ENCODE results near the gene ENOPH1.

- TF ChIP-seq, protein P1, sequence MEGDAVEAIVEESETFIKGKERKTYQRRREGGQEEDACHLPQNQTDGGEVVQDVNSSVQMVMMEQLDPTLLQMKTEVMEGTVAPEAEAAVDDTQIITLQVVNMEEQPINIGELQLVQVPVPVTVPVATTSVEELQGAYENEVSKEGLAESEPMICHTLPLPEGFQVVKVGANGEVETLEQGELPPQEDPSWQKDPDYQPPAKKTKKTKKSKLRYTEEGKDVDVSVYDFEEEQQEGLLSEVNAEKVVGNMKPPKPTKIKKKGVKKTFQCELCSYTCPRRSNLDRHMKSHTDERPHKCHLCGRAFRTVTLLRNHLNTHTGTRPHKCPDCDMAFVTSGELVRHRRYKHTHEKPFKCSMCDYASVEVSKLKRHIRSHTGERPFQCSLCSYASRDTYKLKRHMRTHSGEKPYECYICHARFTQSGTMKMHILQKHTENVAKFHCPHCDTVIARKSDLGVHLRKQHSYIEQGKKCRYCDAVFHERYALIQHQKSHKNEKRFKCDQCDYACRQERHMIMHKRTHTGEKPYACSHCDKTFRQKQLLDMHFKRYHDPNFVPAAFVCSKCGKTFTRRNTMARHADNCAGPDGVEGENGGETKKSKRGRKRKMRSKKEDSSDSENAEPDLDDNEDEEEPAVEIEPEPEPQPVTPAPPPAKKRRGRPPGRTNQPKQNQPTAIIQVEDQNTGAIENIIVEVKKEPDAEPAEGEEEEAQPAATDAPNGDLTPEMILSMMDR (IDR thresholded peaks at IDR 0.05; ENCODE audit: poor library complexity, severe bottlenecking): no peak
- TF ChIP-seq EP300 (conservative IDR thresholded peaks at IDR 0.05; ENCODE audit: poor library complexity, severe bottlenecking): no peak
These were observed 42.0 kb upstream of the ENOPH1 start for GRCh38 chr4:82388405-82388804.
